Right lobe of liver (tissue), 6 donors: Measurements from ENCODE around the gene DHX30. TPM values are rescaled to one million over a fixed set of nuclear protein-coding genes. Genes with fewer than 3 reads are reported as not detected.

Experiments
- ATAC-seq, 4 donors: fragments of 200-7000 bp; cut with Tn5 transposase; one replicate each; pipeline ENCODE4 v1.9.1; 2020; ENCODE audit warnings: mild to moderate bottlenecking in 4 of 4, moderate library complexity in 4 of 4
- DNase-seq, 3 donors: peaks; one replicate each; pipeline ENCODE4 v3.0.0-alpha.2; 2020
- H3K27ac ChIP-seq, 3 donors: fragments of 200-600 bp; one replicate each; pipeline ENCODE4 v1.8.0; 2022
- H3K27me3 ChIP-seq, 2 donors: fragments of 200-600 bp; one replicate each; pipeline ENCODE4 v1.8.0; 2022
- H3K36me3 ChIP-seq, 4 donors: fragments of 200-600 bp; sonication (generic) in 1 of 4; one replicate each; pipeline versions ENCODE4 v1.5.1 to v1.8.0; 2017 to 2022; ENCODE audit warnings: control low read depth in 1 of 4
- H3K4me1 ChIP-seq, 4 donors: fragments of 200-600 bp; sonication (generic) in 1 of 4; one replicate each; pipeline versions ENCODE4 v1.5.1 to v1.8.0; 2017 to 2022; ENCODE audit warnings: control low read depth in 1 of 4
- H3K4me3 ChIP-seq, 3 donors: fragments of 200-600 bp; one replicate each; pipeline ENCODE4 v1.8.0; 2022
- H3K9me3 ChIP-seq, 4 donors: fragments of 200-600 bp; sonication (generic) in 1 of 4; one replicate each; pipeline versions ENCODE4 v1.5.1 to v1.8.0; 2017 to 2022; ENCODE audit warnings: control low read depth in 1 of 4
- CTCF ChIP-seq, 4 donors: fragments of 200-600 bp in 3 of 4; fragments of 450-650 bp in 1 of 4; IDR thresholded peaks; one replicate each; pipeline versions ENCODE4 v1.5.1 to v1.8.0; 2016 to 2022; ENCODE audit warnings: antibody characterized with exemption in 4 of 4, mild to moderate bottlenecking in 2 of 4
- POLR2A ChIP-seq: fragments of 450-650 bp; IDR thresholded peaks from one replicate; pipeline ENCODE4 v1.6.1; 2017; ENCODE audit warnings: antibody characterized with exemption, mild to moderate bottlenecking
- WGBS: methylation state at CpG from one replicate; pipeline ENCODE4 v1.1.6; 2018; ENCODE audit warnings: low coverage, low lambda C conversion rate; ENCODE audit not compliant: insufficient coverage; ENCODE audit errors: missing lambda C conversion rate; 5-methylcytosine and 5-hydroxymethylcytosine counted together
- intact Hi-C, 2 donors: fragments of 100-400 bp; cut with DNase I; formaldehyde crosslinking; loops; one replicate each; pipeline versions ENCODE4 v1.11.2 to v1.14.1; 2022
- total RNA-seq, 6 experiments: library from RNA; depleted of rRNA in 2 of 6; stranded (reverse); fragments of >200 nt in 2 of 6; fragmentation: NEBNext Ultra II Directional in 3 of 6; extraction: Animal tissue kit (Norgen Biotek cat#: 25700) in 3 of 6; gene quantifications; one replicate each; pipeline versions ENCODE4 v1.1.0 to v1.2.4, GENCODE V29; 2016 to 2023
- donor health status: DM: no; HTN: yes; CAD: no.
- donor health status: DM: no; HTN: no; CAD: no.
- donor health status: DM: no; HTN: no; CAD: no.
- donor health status: DM: no; HTN: yes; CAD: no.
- donor health status: DM: no; HTN: yes; CAD: no.

DHX30 gene
- total RNA-seq, 6 experiments from 2014 or later: 20.1 to 40.9 (median 28.7) TPM

DNA sequence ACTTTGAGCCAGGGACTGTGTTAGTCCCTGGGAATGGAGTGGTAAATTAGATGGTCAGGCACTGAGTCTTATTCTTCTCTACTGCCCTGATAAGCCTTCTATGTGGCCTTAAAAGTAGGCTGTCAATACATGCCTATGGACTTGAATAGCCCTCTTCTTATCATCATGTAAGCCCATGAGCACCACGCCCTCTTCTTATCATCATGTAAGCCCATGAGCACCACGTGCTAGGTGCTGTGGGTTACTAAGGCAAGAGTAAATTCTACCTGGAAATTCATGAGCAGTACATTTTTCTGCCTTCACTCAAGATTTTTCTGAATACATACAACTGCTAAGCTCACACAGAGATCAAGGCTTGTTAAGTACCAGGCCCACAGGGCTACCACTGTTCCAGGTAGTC is 68.5 kb downstream of the DHX30 start:
- Histone ChIP-seq H3K27ac (no peak overlapping the region), H3K36me3 (peaks cover 0 to 85% (median 30%) of the 10 kb centered on the region in 4 donors), H3K4me1 (no peaks in the 10 kb centered on the region), H3K27me3 (no peaks in the 10 kb centered on the region), H3K4me3 (no peak overlapping the region), H3K9me3 (no peaks in the 10 kb centered on the region)
- DNase-seq (no peak), ATAC-seq (no peak)
- WGBS: 85% methylated on average over 2 of the region's 2 CpGs
- intact Hi-C loops: no loop called here
- TF ChIP-seq CTCF (IDR thresholded peaks at IDR 0.05): no peak
- TF ChIP-seq POLR2A: no peak

- no peak overlapping the region for H3K27ac ChIP-seq
- peaks cover 0 to 73% (median 25%) of the 10 kb centered on the region in 4 donors for H3K36me3 ChIP-seq
- WGBS: 72% methylated on average over 4 of the region's 4 CpGs
- H3K27me3 ChIP-seq: no peaks in the 10 kb centered on the region
- DNase-seq: no peak
- ATAC-seq: no peak
- intact Hi-C loops: no loop called here
- H3K4me3 ChIP-seq: no peak overlapping the region
- H3K9me3 ChIP-seq: no peaks in the 10 kb centered on the region
- TF ChIP-seq POLR2A (no peak), CTCF (IDR thresholded peaks at IDR 0.05) (no peak)
- no peaks in the 10 kb centered on the region for H3K4me1 ChIP-seq
Measured at GRCh38 chr3:47872916-47873315, 70.0 kb downstream of the DHX30 start.

DNA sequence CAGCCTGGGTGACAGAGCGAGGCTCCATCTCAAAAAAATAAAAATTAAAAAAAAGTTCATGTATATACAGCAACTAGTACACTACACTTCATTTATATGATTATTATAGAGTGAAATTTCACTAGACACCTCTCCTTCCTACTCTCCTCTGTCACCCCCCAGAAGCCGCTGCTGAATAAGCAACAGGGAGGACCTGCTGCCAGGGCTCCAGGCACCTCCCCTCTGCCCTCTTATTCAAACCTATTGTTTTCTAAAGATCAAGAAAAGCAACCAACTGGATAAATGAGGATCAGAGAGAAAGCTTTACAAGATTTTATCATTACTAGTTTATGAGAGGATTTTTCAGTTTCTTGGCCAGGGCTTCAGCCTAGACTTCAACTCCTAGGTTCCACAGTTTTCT is 71.5 kb downstream of the DHX30 start:
- ATAC-seq (no peak), DNase-seq (no peak)
- Histone ChIP-seq H3K4me3 (no peak overlapping the region), H3K36me3 (peaks cover 0 to 58% (median 18%) of the 10 kb centered on the region in 4 donors), H3K27me3 (no peaks in the 10 kb centered on the region), H3K27ac (no peak overlapping the region), H3K4me1 (no peaks in the 10 kb centered on the region), H3K9me3 (no peaks in the 10 kb centered on the region)
- TF ChIP-seq CTCF (IDR thresholded peaks at IDR 0.05) (no peak), POLR2A (no peak)
- intact Hi-C loops: no loop called here
- 83% methylated on average over 2 of the region's 2 CpGs for WGBS

- DNase-seq: no peak
- Histone ChIP-seq H3K9me3 (no peaks in the 10 kb centered on the region), H3K36me3 (peaks cover 0 to 54% (median 16%) of the 10 kb centered on the region in 4 donors), H3K4me3 (no peak overlapping the region), H3K27ac (no peak overlapping the region), H3K27me3 (no peaks in the 10 kb centered on the region), H3K4me1 (no peaks in the 10 kb centered on the region)
- 83% methylated on average over 1 of the region's 1 CpG for WGBS
- TF ChIP-seq POLR2A: no peak
- TF ChIP-seq CTCF (IDR thresholded peaks at IDR 0.05): no peak
- no peak for ATAC-seq
- intact Hi-C loops: no loop called here
Measured at GRCh38 chr3:47874913-47875312, 72.0 kb downstream of the DHX30 start.

GRCh38 chr3:47877290-47877689 is 74.4 kb downstream of the DHX30 start:
- H3K9me3 ChIP-seq: no peaks in the 10 kb centered on the region
- H3K27me3 ChIP-seq: no peaks in the 10 kb centered on the region
- no peaks in the 10 kb centered on the region for H3K4me1 ChIP-seq
- DNase-seq: no peak
- no peak overlapping the region for H3K4me3 ChIP-seq
- no peak overlapping the region for H3K27ac ChIP-seq
- intact Hi-C loops: no loop called here
- ATAC-seq: no peak
- H3K36me3 ChIP-seq: peaks cover 0 to 30% (median 5%) of the 10 kb centered on the region in 4 donors
- TF ChIP-seq POLR2A (no peak), CTCF (IDR thresholded peaks at IDR 0.05) (no peak)
- WGBS: 78% methylated on average over 3 of the region's 3 CpGs
